ENCODE data around the gene EXOC4.
"Not testable (repeated sequence)": the region's sequence is repeated elsewhere in the genome, so short reads cannot be mapped to it uniquely, and the experiment has no call there.

Gene EXOC4

GRCh38 chr7:133275446-133276095, 22.7 kb downstream of the EXOC4 start:
- DNase-seq (ENCODE audit: low read depth in 2 of 2) = no peak

- not testable (repeated sequence) for DNase-seq (ENCODE audit: low read depth in 2 of 2)
These were observed 26.1 kb downstream of the EXOC4 start for GRCh38 chr7:133278975-133279374.

DNA sequence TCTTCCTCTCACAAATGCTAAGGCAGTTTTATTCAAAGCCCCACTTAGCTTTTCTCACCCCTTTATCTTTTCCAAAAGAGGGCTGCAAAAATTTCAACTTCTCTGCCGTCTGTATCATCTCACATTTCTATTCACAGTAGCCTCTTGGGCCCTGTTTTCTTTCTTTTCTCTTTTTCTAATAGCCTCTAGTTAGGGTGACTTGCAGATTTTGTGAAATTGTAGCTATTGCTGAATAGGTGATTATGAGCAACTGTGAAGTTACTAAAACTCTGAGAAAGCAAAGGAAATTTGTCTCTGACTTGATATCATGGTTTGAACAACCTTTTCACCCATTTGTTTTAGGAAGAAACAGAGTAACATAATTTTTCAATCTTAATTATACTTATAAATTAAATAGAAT, 29.2 kb downstream of the EXOC4 start:
- DNase-seq (ENCODE audit: low read depth in 2 of 2) = no peak

GRCh38 chr7:133284092-133284491, 31.2 kb downstream of the EXOC4 start:
- DNase-seq (ENCODE audit: low read depth in 2 of 2) = no peak

- DNase-seq (ENCODE audit: low read depth in 2 of 2) = no peak
These were observed 36.1 kb downstream of the EXOC4 start for GRCh38 chr7:133288970-133289369.

- no peak for DNase-seq (ENCODE audit: low read depth in 2 of 2)
These were observed 37.2 kb downstream of the EXOC4 start for GRCh38 chr7:133290041-133290440.

DNA sequence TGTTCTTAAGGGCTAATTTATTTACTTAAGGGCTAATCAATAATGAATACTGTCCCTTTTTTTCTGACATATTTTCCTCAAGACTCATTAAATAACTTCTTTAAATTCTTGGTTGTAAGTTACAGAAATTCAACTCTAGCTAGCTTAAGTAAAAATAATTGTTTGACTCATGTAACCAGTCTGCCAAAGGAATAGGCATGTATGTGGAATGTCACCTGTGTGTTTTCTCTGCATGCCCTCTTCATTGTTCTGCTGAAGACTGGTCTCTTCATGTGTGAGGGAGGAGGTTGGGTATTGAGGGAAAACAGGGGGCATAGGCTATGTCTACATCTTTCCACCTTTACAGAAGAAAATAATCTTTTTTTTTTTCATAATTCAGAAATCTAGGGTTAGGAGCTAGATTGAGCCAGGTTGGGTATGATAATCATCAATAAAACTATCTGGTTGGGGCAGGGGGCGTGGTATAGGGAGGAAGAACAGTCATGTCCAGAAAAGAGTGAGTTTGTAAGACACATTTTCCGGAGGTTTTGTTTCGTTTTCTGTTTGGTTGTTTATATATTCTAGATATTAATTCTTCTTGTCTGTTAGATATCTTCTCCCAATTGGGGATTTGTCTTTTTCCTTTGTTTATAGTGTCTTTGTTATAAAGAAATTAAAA, 37.9 kb downstream of the EXOC4 start:
- DNase-seq (ENCODE audit: low read depth in 2 of 2) = no peak

GRCh38 chr7:133292631-133293030, 39.8 kb downstream of the EXOC4 start:
- no peak for DNase-seq (ENCODE audit: low read depth in 2 of 2)

- no peak for DNase-seq (ENCODE audit: low read depth in 2 of 2)
These were observed 40.7 kb downstream of the EXOC4 start for GRCh38 chr7:133293384-133294160.

DNA sequence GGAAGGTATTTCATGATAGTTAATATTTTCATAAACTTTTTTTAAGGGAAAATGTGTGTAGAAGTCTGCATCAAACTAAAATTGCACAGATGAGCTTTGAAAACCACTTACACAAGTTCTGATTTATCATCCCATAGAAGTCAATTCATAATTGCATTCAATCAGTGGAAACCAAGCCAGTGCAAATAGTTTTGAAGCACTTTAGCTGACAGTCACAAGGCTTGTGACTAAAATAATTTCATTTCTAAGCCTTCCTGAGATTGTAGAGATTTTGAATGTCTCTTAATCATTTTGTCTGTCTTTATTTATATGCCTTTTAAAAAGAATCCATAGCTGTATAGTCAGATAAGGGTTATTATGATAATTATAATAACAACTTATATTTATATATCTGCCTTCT, 41.4 kb downstream of the EXOC4 start:
- DNase-seq (ENCODE audit: low read depth in 2 of 2) = no peak

DNA sequence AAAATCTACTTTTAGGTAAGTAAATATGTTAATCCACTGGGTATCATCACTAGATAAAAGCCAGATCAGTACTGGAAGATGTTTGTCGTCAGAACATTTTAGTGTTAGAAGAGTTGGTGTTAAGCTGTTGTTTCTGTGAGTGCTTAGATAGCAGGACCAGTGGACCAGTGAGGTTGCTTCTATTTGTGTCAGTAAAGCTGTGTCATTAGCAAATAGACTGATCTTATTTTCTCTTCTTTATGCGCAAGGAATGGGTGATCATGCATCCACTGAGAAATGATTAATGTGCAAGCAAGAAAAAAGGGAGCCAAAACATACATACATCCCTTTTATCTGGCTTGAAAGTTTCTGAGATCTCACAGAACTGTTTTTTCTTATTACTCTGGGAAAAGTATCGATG, 42.6 kb downstream of the EXOC4 start:
- no peak for DNase-seq (ENCODE audit: low read depth in 2 of 2)

DNA sequence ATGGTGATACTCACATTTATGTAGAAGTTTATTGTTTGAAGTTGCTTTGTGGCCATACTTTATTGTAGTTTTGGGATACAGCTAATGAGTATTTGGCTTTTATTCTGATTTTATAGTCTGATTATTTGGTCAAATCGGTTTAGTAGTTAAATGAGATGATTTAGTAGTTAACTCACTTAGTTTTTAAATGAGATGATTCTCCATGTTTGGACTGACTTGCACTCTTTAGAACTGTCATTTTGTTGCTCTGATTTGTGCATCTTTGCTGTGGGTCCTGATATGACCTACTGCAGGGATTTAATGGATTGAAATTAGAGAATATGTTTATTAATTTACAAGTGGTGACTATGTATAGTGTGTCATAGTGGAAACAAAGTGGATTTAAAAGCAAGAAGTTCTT, 44.2 kb downstream of the EXOC4 start:
- no peak for DNase-seq (ENCODE audit: low read depth in 2 of 2)

GRCh38 chr7:133298080-133298479, 45.2 kb downstream of the EXOC4 start:
- no peak for DNase-seq (ENCODE audit: low read depth in 2 of 2)

- no peak for DNase-seq (ENCODE audit: low read depth in 2 of 2)
These were observed 46.8 kb downstream of the EXOC4 start for GRCh38 chr7:133299676-133300075.

- no peak for DNase-seq (ENCODE audit: low read depth in 2 of 2)
These were observed 47.2 kb downstream of the EXOC4 start for GRCh38 chr7:133300088-133300487.

GRCh38 chr7:133300811-133301210, 47.9 kb downstream of the EXOC4 start:
- no peak for DNase-seq (ENCODE audit: low read depth in 2 of 2)

DNA sequence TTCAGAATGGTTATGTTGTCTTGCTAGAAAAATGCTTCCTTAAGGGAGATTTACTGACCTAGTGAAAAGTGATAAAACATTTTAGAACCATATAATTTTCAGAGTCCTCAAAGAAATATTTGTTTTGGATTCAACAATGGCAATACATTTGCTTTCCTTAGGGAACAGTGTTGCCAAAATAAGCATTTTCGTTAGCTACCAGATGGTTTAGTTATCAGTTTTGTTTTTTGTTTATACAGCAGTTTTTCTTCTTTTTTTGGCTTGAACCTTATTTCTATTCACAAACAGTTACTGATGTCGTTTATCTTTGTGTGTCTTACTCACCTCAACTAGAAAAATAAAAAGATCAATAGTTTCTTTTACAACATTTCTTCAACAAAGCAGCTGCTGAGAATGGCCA, 48.6 kb downstream of the EXOC4 start:
- no peak for DNase-seq (ENCODE audit: low read depth in 2 of 2)

- DNase-seq (ENCODE audit: low read depth in 2 of 2) = no peak
These were observed 50.5 kb downstream of the EXOC4 start for GRCh38 chr7:133303372-133303771.

GRCh38 chr7:133303931-133304330, 51.1 kb downstream of the EXOC4 start:
- DNase-seq (ENCODE audit: low read depth in 2 of 2) = no peak

DNA sequence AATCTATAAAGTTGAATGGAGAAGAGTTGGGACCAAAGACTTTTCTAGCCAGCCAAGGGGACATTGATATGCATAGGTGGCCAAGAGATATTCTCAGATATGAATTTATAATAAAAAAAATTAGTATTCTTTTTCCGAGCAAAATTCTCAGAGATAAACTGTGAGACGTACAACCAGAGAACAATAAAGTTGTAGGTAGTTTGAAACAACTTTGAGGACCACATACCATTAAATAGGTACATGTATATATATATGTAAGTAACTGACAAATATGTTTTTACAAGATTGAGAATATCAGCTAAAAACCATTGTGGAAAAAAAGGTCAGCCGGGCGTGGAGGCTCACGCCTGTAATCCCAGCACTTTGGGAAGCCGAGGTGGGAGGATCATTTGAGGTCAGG, 56.5 kb downstream of the EXOC4 start:
- no peak for DNase-seq (ENCODE audit: low read depth in 2 of 2)

DNA sequence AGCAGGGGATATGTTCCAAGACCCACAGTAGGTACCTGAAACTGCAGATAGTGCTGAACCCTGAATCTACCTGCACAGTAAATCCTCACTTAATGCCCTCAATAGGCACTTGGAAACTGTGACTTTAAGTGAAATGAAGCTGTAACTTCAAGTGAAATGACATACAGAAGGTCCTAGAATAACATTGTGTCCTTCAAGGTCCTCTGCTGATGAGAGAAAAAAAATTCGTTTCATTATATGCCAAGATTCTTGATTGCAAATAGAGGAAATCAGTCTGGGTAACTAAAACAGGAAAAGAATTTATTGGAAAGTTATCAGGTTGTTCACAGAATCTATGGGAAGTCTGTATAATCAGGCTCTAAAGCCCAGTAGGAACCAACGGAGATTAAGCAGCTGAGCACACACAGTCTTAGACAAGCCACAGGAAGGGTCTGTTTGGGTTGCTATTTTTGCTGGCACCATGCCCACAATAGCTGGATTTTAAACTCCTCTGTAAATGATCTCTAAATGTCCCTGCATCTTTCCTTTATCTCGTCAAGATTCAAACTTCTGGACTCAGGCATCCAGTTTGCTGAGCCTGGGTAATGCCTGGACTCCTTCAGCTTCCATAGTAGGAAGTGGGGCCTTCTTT, 57.5 kb downstream of the EXOC4 start:
- no peak for DNase-seq (ENCODE audit: low read depth in 2 of 2)

DNA sequence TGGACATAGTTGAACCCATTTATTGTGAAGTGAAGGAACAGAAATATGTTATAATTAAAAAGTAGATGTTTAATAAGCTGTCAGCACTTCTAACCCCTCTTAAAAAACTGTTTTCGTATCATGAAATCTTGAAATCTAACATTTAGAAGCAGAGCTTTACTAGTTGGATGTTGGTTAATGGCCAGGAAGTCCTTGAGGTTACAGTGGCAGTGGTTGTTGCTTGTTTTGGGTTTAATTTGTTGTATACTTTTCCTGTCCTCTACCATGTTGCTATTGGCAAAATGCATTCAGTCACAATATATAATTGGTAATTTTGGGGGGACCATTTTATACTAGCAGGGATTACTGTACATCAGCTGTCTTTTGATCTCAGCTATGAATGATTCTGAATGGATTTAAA, 60.7 kb downstream of the EXOC4 start:
- DNase-seq (ENCODE audit: low read depth in 2 of 2) = no peak

GRCh38 chr7:133314084-133314483, 61.2 kb downstream of the EXOC4 start:
- no peak for DNase-seq (ENCODE audit: low read depth in 2 of 2)
